GM18519 (cell line): ENCODE measurements around the gene MAP1A.

Experiments used
- ATAC-seq: cut with Tn5 transposase; IDR thresholded peaks from one replicate; pipeline ENCODE4 v1.9.1; 2021; ENCODE audit warnings: mild to moderate bottlenecking, moderate library complexity; ENCODE audit not compliant: unreplicated experiment, low FRiP score

MAP1A gene

GRCh38 chr15:43517354-43518196, at the start of gene MAP1A:
MAP1A (plus strand) TSS chr15:43517608; CDS start chr15:43521474, 3,866 bp downstream.
- ATAC-seq, result no peak

- no peak for ATAC-seq
These were observed 47.5 kb upstream of the MAP1A start for GRCh38 chr15:43469867-43470266.

GRCh38 chr15:43471975-43472374, 45.4 kb upstream of the MAP1A start:
- no peak for ATAC-seq

GRCh38 chr15:43473885-43474284, 43.5 kb upstream of the MAP1A start:
- ATAC-seq, result no peak

- no peak for ATAC-seq
These were observed 33.9 kb upstream of the MAP1A start for GRCh38 chr15:43483297-43484128.

GRCh38 chr15:43484455-43484854, 33.0 kb upstream of the MAP1A start:
- ATAC-seq, result no peak

- ATAC-seq, result no peak
These were observed 30.0 kb upstream of the MAP1A start for GRCh38 chr15:43487271-43487895.

- no peak for ATAC-seq
These were observed 28.6 kb upstream of the MAP1A start for GRCh38 chr15:43488790-43489189.

- no peak for ATAC-seq
These were observed 28.2 kb upstream of the MAP1A start for GRCh38 chr15:43489191-43489590.

- no peak for ATAC-seq
These were observed 25.1 kb upstream of the MAP1A start for GRCh38 chr15:43492266-43492665.

GRCh38 chr15:43492673-43493601, 24.5 kb upstream of the MAP1A start, which contains the start of gene TP53BP1:
TP53BP1 (minus strand) TSS chr15:43493156; CDS start chr15:43493043, 113 bp downstream.
- peak; percentile 81 for ATAC-seq

- ATAC-seq, result no peak
These were observed 23.5 kb upstream of the MAP1A start for GRCh38 chr15:43493703-43494472.

GRCh38 chr15:43498990-43499389, 18.4 kb upstream of the MAP1A start:
- no peak for ATAC-seq

- no peak for ATAC-seq
These were observed 17.8 kb upstream of the MAP1A start for GRCh38 chr15:43499635-43500034.

GRCh38 chr15:43505738-43506137, 11.7 kb upstream of the MAP1A start:
- no peak for ATAC-seq

- no peak for ATAC-seq
These were observed 9.0 kb upstream of the MAP1A start for GRCh38 chr15:43508421-43508820.

- no peak for ATAC-seq
These were observed 8.3 kb upstream of the MAP1A start for GRCh38 chr15:43508991-43509659.

- no peak for ATAC-seq
These were observed 7.7 kb upstream of the MAP1A start for GRCh38 chr15:43509660-43510199.
